ENCODE data around the gene TMEM212.
A peak's percentile ranks its signal among the peaks of the same experiment; 100 is the strongest.

Gene TMEM212

GRCh38 chr3:171873580-171873979, 30.4 kb downstream of the TMEM212 start:
- POLR2A ChIA-PET: interaction anchor here (1.3 to 1.7 kb wide), 2 partner anchors 166 to 167 kb away, joined by 4 to 8 read pairs; partner anchors contain the start of gene FNDC3B
- CTCF ChIA-PET: no interaction called here
- no peak for DNase-seq (ENCODE audit: low read depth, low spot score)
- TF ChIP-seq, protein P1, sequence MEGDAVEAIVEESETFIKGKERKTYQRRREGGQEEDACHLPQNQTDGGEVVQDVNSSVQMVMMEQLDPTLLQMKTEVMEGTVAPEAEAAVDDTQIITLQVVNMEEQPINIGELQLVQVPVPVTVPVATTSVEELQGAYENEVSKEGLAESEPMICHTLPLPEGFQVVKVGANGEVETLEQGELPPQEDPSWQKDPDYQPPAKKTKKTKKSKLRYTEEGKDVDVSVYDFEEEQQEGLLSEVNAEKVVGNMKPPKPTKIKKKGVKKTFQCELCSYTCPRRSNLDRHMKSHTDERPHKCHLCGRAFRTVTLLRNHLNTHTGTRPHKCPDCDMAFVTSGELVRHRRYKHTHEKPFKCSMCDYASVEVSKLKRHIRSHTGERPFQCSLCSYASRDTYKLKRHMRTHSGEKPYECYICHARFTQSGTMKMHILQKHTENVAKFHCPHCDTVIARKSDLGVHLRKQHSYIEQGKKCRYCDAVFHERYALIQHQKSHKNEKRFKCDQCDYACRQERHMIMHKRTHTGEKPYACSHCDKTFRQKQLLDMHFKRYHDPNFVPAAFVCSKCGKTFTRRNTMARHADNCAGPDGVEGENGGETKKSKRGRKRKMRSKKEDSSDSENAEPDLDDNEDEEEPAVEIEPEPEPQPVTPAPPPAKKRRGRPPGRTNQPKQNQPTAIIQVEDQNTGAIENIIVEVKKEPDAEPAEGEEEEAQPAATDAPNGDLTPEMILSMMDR (IDR thresholded peaks at IDR 0.05; ENCODE audit: insufficient read depth, low read length, missing control alignments): no peak
- H3K4me3 ChIP-seq (ENCODE audit: low read depth, low read length): no peak overlapping the region

GRCh38 chr3:171874251-171874681, 31.1 kb downstream of the TMEM212 start:
- ChIA-PET POLR2A (interaction anchor here (0.5 to 1.7 kb wide), 7 partner anchors 8 to 288 kb away, joined by 3 to 8 read pairs (median 3); partner anchors contain the start of gene FNDC3B), CTCF (no interaction called here)
- H3K4me3 ChIP-seq (ENCODE audit: low read depth, low read length): no peak overlapping the region
- DNase-seq (ENCODE audit: low read depth, low spot score): peak; percentile 97
- TF ChIP-seq, protein P1 (IDR thresholded peaks at IDR 0.05; ENCODE audit: insufficient read depth, low read length, missing control alignments): no peak

GRCh38 chr3:171874879-171875278, 31.7 kb downstream of the TMEM212 start:
- POLR2A ChIA-PET: interaction anchor here (0.6 to 1.7 kb wide), 6 partner anchors 9 to 288 kb away, joined by 3 to 8 read pairs (median 4); partner anchors contain the start of gene FNDC3B
- DNase-seq (ENCODE audit: low read depth, low spot score): no peak
- TF ChIP-seq, protein P1 (IDR thresholded peaks at IDR 0.05; ENCODE audit: insufficient read depth, low read length, missing control alignments): no peak
- no peak overlapping the region for H3K4me3 ChIP-seq (ENCODE audit: low read depth, low read length)
- CTCF ChIA-PET: no interaction called here

GRCh38 chr3:171875923-171876412, 32.8 kb downstream of the TMEM212 start:
- DNase-seq (ENCODE audit: low read depth, low spot score): peak; percentile 36
- TF ChIP-seq, protein P1 (IDR thresholded peaks at IDR 0.05; ENCODE audit: insufficient read depth, low read length, missing control alignments): no peak
- ChIA-PET POLR2A (interaction anchor here (1.5 kb wide), 1 partner anchor 64 kb away, joined by 5 read pairs; no protein-coding TSS in a partner anchor), CTCF (no interaction called here)
- H3K4me3 ChIP-seq (ENCODE audit: low read depth, low read length): no peak overlapping the region

GRCh38 chr3:171876680-171877147, 33.6 kb downstream of the TMEM212 start:
- TF ChIP-seq, protein P1 (IDR thresholded peaks at IDR 0.05; ENCODE audit: insufficient read depth, low read length, missing control alignments): no peak
- CTCF ChIA-PET: no interaction called here
- peak; percentile 96 for DNase-seq (ENCODE audit: low read depth, low spot score)
- POLR2A ChIA-PET: no interaction called here
- no peak overlapping the region for H3K4me3 ChIP-seq (ENCODE audit: low read depth, low read length)

- no peak overlapping the region for H3K4me3 ChIP-seq (ENCODE audit: low read depth, low read length)
- ChIA-PET CTCF (interaction anchor here (1.1 to 1.6 kb wide), 2 partner anchors 22 to 454 kb away, joined by 4 to 5 read pairs; no protein-coding TSS in a partner anchor), POLR2A (no interaction called here)
- no peak for DNase-seq (ENCODE audit: low read depth, low spot score)
- TF ChIP-seq, protein P1 (IDR thresholded peaks at IDR 0.05; ENCODE audit: insufficient read depth, low read length, missing control alignments): no peak
Measured at GRCh38 chr3:171878461-171879225, 35.5 kb downstream of the TMEM212 start.

Measured in AG04449 (cell line).